Body of pancreas (tissue), 4 donors: ENCODE results near the gene TAS1R3. TPM values are rescaled to one million over a fixed set of nuclear protein-coding genes. Genes with fewer than 3 reads are reported as not detected.

ENCODE experiments used
- ATAC-seq: fragments of 150-250 bp; one replicate; pipeline ENCODE4 v1.9.1; 2016
- DNase-seq, 4 donors: peaks; one replicate each; pipeline ENCODE4 v3.0.0-alpha.2; 2019
- H3K27ac ChIP-seq, 4 donors: fragments of 200-600 bp; sonication (generic); 1 replicate in 3 of 4; 2 replicates in 1 of 4; pipeline versions ENCODE4 v1.5.1 to v1.6.1; 2016 to 2019; ENCODE audit warnings: mild to moderate bottlenecking in 1 of 4, mixed read lengths in 1 of 4, moderate library complexity in 1 of 4
- H3K27me3 ChIP-seq, 2 donors: fragments of 200-600 bp; sonication (generic); one replicate each; pipeline ENCODE4 v1.6.0; 2016; ENCODE audit warnings: mild to moderate bottlenecking in 1 of 2
- H3K36me3 ChIP-seq, 2 donors: fragments of 200-600 bp; sonication (generic); replicated peaks in 1 of 2; 2 replicates each; pipeline ENCODE4 v1.5.1; 2016; ENCODE audit warnings: low read depth in 2 of 2; ENCODE audit not compliant: insufficient read depth in 1 of 2
- H3K4me1 ChIP-seq: fragments of 200-600 bp; sonication (generic); one replicate; pipeline ENCODE4 v1.6.0; 2016
- H3K4me3 ChIP-seq, 2 donors: fragments of 200-600 bp; sonication (generic); 1 replicate in 1 of 2; 2 replicates in 1 of 2; pipeline ENCODE4 v1.5.1; 2016 to 2019
- H3K9me3 ChIP-seq, 3 donors: fragments of 200-600 bp; sonication (generic); 1 replicate in 2 of 3; 2 replicates in 1 of 3; pipeline ENCODE4 v1.5.1; 2016
- CTCF ChIP-seq, 7 experiments: fragments of 450-650 bp in 4 of 7; fragments of 200-600 bp in 3 of 7; sonication (generic) in 3 of 7; IDR thresholded peaks; one replicate each; pipeline ENCODE4 v1.5.1; 2016 to 2019; ENCODE audit warnings: antibody characterized with exemption in 7 of 7
- POLR2A ChIP-seq, 3 donors: fragments of 450-650 bp; IDR thresholded peaks; one replicate each; pipeline ENCODE4 v1.6.1; 2016; ENCODE audit warnings: antibody characterized with exemption in 3 of 3, mild to moderate bottlenecking in 2 of 3
- WGBS, 2 donors: methylation state at CpG; one replicate each; pipeline ENCODE4 v1.1.5; 2017; 5-methylcytosine and 5-hydroxymethylcytosine counted together
- intact Hi-C: fragments of 100-400 bp; cut with DNase I; formaldehyde crosslinking; loops from one replicate; pipeline ENCODE4 v1.15.1; 2023
- total RNA-seq, 2 donors: library from RNA; depleted of rRNA; stranded (reverse); fragments of >200 nt; gene quantifications; one replicate each; pipeline ENCODE4 v1.1.0, GENCODE V29; 2016

The TAS1R3 gene
- total RNA-seq, 2 donors from 2014 or later = 0.26 TPM; not detected in 1

GRCh38 chr1:1295154-1295923 lies 35.7 kb upstream of the TAS1R3 start:
- Histone ChIP-seq H3K4me1 (peaks cover 11% of the 10 kb centered on the region), H3K27me3 (no peaks in the 10 kb centered on the region), H3K36me3 (no peaks in the 10 kb centered on the region), H3K27ac (no peak overlapping the region), H3K9me3 (no peaks in the 10 kb centered on the region), H3K4me3 (no peak overlapping the region)
- DNase-seq = no peak
- no peak for ATAC-seq
- intact Hi-C loops = loop anchor here (10.0 kb wide), 2 partner anchors 261 to 311 kb away; partner anchors contain the start of gene PERM1
- no peak for TF ChIP-seq POLR2A (IDR thresholded peaks at IDR 0.05)
- no peak for TF ChIP-seq CTCF (IDR thresholded peaks at IDR 0.05)
- 92 to 96% methylated on average over 25 to 35 of the region's 35 CpGs for WGBS, 2 donors

- H3K9me3 ChIP-seq = no peaks in the 10 kb centered on the region
- no peaks in the 10 kb centered on the region for H3K36me3 ChIP-seq
- DNase-seq (no peak), ATAC-seq (no peak)
- intact Hi-C loops = loop anchor here (10.0 kb wide), 2 partner anchors 262 to 312 kb away; partner anchors contain the start of gene PERM1
- peaks cover 8% of the 10 kb centered on the region for H3K4me1 ChIP-seq
- no peak overlapping the region for H3K27ac ChIP-seq
- no peak overlapping the region for H3K4me3 ChIP-seq
- TF ChIP-seq POLR2A (IDR thresholded peaks at IDR 0.05) (no peak), CTCF (IDR thresholded peaks at IDR 0.05) (no peak)
- WGBS, 2 donors = 92 to 93% methylated on average over 34 to 59 of the region's 62 CpGs
- H3K27me3 ChIP-seq = no peaks in the 10 kb centered on the region
Observed at GRCh38 chr1:1296070-1297061, 34.7 kb upstream of the TAS1R3 start.

- 91% methylated on average over 25 of the region's 31 CpGs; no CpG with 5 or more reads in 1 of the 2 donors for WGBS, 2 donors
- Histone ChIP-seq H3K4me3 (no peak overlapping the region), H3K9me3 (no peaks in the 10 kb centered on the region), H3K36me3 (no peaks in the 10 kb centered on the region), H3K27me3 (no peaks in the 10 kb centered on the region), H3K27ac (no peak overlapping the region), H3K4me1 (no peaks in the 10 kb centered on the region)
- intact Hi-C loops = loop anchor here (10.0 kb wide), 2 partner anchors 263 to 313 kb away; partner anchors contain the start of gene PERM1
- DNase-seq (no peak), ATAC-seq (no peak)
- TF ChIP-seq CTCF (IDR thresholded peaks at IDR 0.05) (no peak), POLR2A (IDR thresholded peaks at IDR 0.05) (no peak)
Observed at GRCh38 chr1:1297802-1298424, 33.2 kb upstream of the TAS1R3 start.

- ATAC-seq (no peak), DNase-seq (no peak)
- no peaks in the 10 kb centered on the region for H3K27me3 ChIP-seq
- no peak overlapping the region for H3K27ac ChIP-seq
- H3K4me1 ChIP-seq = peaks cover under 1% of the 10 kb centered on the region
- WGBS, 2 donors = 84 to 92% methylated on average over 12 to 30 of the region's 30 CpGs
- no peaks in the 10 kb centered on the region for H3K9me3 ChIP-seq
- no peaks in the 10 kb centered on the region for H3K36me3 ChIP-seq
- no peak overlapping the region for H3K4me3 ChIP-seq
- TF ChIP-seq CTCF (IDR thresholded peaks at IDR 0.05) (no peak), POLR2A (IDR thresholded peaks at IDR 0.05) (no peak)
- intact Hi-C loops = loop anchor here (10.0 kb wide), 2 partner anchors 264 to 314 kb away; partner anchors contain the start of gene PERM1
Observed at GRCh38 chr1:1298861-1299685, 32.0 kb upstream of the TAS1R3 start.
